Smooth muscle cell (in vitro differentiated cells): Measurements from ENCODE around the gene BLVRA. TPM values are rescaled to one million over a fixed set of nuclear protein-coding genes. Genes with fewer than 3 reads are reported as not detected.
"Not testable (repeated sequence)": the region's sequence is repeated elsewhere in the genome, so short reads cannot be mapped to it uniquely, and the experiment has no call there.

Source experiments
- DNase-seq: peaks from one replicate; lab custom pipeline; 2025; ENCODE audit not compliant: unreplicated experiment; lab: John Stamatoyannopoulos, UW
- H2AFZ ChIP-seq: fragments of 200-600 bp; sonication (generic); 2 replicates; pipeline ENCODE4 v1.6.0; 2016; ENCODE audit warnings: antibody characterized with exemption, low read depth, mild to moderate bottlenecking
- H3F3A ChIP-seq: fragments of 200-600 bp; sonication (generic); 2 replicates; pipeline ENCODE4 v1.6.0; 2017; ENCODE audit warnings: antibody characterized with exemption, low read depth
- H3K27ac ChIP-seq: fragments of 200-600 bp; sonication (generic); 2 replicates; pipeline ENCODE4 v1.5.1; 2016; ENCODE audit warnings: low read depth, mild to moderate bottlenecking
- H3K27me3 ChIP-seq: fragments of 200-600 bp; sonication (generic); 2 replicates; pipeline ENCODE4 v1.6.1; 2016; ENCODE audit warnings: low read depth, mild to moderate bottlenecking
- H3K36me3 ChIP-seq: fragments of 200-600 bp; sonication (generic); 2 replicates; pipeline ENCODE4 v1.5.1; 2016; ENCODE audit warnings: low read depth
- H3K4me1 ChIP-seq: fragments of 200-600 bp; sonication (generic); 2 replicates; pipeline ENCODE4 v1.5.1; 2016; ENCODE audit warnings: low read depth
- H3K4me2 ChIP-seq: fragments of 200-600 bp; sonication (generic); 2 replicates; pipeline ENCODE4 v1.6.0; 2016; ENCODE audit warnings: mild to moderate bottlenecking
- H3K4me3 ChIP-seq: fragments of 200-600 bp; sonication (generic); 2 replicates; pipeline ENCODE4 v1.5.1; 2016; ENCODE audit warnings: mild to moderate bottlenecking
- H3K79me2 ChIP-seq: fragments of 200-600 bp; sonication (generic); 2 replicates; pipeline ENCODE4 v1.6.0; 2016; ENCODE audit warnings: low read depth, mild to moderate bottlenecking
- H3K9ac ChIP-seq: fragments of 200-600 bp; sonication (generic); 2 replicates; pipeline ENCODE4 v1.6.0; 2016; ENCODE audit warnings: low read depth
- H3K9me3 ChIP-seq: fragments of 200-600 bp; sonication (generic); replicated peaks from 2 replicates; pipeline ENCODE4 v1.5.1; 2016; ENCODE audit warnings: low read depth
- H4K20me1 ChIP-seq: fragments of 200-600 bp; sonication (generic); 2 replicates; pipeline ENCODE4 v1.6.0; 2016; ENCODE audit warnings: low read depth
- WGBS: methylation state at CpG from one replicate; pipeline ENCODE4 v1.1.7; 2016; ENCODE audit warnings: low lambda C conversion rate; 5-methylcytosine and 5-hydroxymethylcytosine counted together
- polyA plus RNA-seq: library from polyadenylated mRNA; unstranded; fragments of >200 nt; fragmentation: Nextera tagmentation; extraction: Ambion mirVana; gene quantifications from 2 replicates; pipeline ENCODE4 v1.2.1, GENCODE V29; 2016
- total RNA-seq: library from RNA; depleted of rRNA; stranded (reverse); fragments of >200 nt; gene quantifications from 2 replicates; pipeline ENCODE4 v1.2.3, GENCODE V29; 2014
- TF ChIP-seq, protein P1 (sequence below): fragments of 200-600 bp; sonication (generic); IDR thresholded peaks from 2 replicates; pipeline ENCODE4 v1.5.1; 2017; ENCODE audit warnings: borderline replicate concordance, mild to moderate bottlenecking, antibody characterized with exemption; ENCODE audit not compliant: insufficient read depth, poor library complexity, severe bottlenecking

BLVRA gene, protein sequence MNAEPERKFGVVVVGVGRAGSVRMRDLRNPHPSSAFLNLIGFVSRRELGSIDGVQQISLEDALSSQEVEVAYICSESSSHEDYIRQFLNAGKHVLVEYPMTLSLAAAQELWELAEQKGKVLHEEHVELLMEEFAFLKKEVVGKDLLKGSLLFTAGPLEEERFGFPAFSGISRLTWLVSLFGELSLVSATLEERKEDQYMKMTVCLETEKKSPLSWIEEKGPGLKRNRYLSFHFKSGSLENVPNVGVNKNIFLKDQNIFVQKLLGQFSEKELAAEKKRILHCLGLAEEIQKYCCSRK
- total RNA-seq (24.6 and 30.6 TPM in 2 replicates), polyA plus RNA-seq (54.8 and 65.4 TPM in 2 replicates)

DNA sequence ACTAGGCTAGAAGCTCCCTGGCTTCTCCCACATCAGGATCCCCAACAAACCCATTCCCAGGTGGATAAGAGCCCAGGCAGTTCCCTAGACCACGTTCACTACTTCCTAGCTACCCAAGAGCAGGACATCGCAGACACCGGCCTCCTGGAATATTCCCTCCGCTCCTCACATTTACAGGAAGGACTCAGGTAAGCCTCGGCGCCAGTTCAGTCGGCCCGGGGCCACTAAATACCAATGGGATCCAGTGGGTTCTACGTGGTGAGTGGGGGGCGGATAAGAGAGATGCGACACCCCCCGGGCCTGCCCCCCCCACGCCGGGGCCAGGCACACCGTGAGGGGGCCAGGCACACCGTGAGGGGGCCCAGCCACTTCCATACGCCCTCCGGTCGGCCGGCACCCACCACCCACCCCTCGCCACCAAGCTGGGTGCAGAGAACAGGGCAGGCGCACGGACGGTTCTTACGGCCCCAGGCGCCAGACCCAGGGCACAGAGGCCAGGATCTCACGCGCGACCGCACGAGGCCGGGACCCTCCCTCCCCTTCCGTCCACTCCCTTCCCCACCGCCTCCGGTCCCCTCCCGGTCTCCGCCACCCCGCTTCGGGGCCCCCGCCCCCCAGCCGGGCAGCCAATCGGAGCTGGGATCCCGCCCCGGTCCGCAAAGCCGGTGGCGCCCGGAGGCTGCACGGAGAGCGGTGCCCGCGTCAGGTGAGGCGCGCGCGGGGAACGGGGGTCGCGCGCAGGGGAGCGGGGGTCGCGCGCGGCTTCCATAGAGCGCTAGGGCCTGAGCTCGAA is at the start of gene BLVRA:
TSS of gene BLVRA (plus strand) at position 652 of the 793 bp plus-strand sequence. CDS start 12,479 bp downstream, outside the sequence.
- peak within 1 kb of the TSS; percentile 64 for H2AFZ ChIP-seq
- peak within 1 kb of the TSS; percentile 86 for H3K4me3 ChIP-seq
- no peak within 1 kb of the TSS for H3K27ac ChIP-seq
- TF ChIP-seq, protein P1, sequence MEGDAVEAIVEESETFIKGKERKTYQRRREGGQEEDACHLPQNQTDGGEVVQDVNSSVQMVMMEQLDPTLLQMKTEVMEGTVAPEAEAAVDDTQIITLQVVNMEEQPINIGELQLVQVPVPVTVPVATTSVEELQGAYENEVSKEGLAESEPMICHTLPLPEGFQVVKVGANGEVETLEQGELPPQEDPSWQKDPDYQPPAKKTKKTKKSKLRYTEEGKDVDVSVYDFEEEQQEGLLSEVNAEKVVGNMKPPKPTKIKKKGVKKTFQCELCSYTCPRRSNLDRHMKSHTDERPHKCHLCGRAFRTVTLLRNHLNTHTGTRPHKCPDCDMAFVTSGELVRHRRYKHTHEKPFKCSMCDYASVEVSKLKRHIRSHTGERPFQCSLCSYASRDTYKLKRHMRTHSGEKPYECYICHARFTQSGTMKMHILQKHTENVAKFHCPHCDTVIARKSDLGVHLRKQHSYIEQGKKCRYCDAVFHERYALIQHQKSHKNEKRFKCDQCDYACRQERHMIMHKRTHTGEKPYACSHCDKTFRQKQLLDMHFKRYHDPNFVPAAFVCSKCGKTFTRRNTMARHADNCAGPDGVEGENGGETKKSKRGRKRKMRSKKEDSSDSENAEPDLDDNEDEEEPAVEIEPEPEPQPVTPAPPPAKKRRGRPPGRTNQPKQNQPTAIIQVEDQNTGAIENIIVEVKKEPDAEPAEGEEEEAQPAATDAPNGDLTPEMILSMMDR = no peak
- no peaks in the 10 kb centered on the region for H4K20me1 ChIP-seq
- H3K9ac ChIP-seq = peak within 1 kb of the TSS; percentile 64
- H3K4me1 ChIP-seq = peaks cover 6% of the 10 kb centered on the region
- peaks cover 11% of the 10 kb centered on the region for H3F3A ChIP-seq
- no peaks in the 10 kb centered on the region for H3K9me3 ChIP-seq
- peaks cover 4% of the 10 kb centered on the region for H3K79me2 ChIP-seq
- peak; percentile 31 for DNase-seq
- H3K36me3 ChIP-seq = no peaks in the 10 kb centered on the region
- 7% methylated on average over 24 of the region's 67 CpGs for WGBS
- H3K27me3 ChIP-seq = peaks cover 3% of the 10 kb centered on the region
- H3K4me2 ChIP-seq = peak within 1 kb of the TSS; percentile 86

DNA sequence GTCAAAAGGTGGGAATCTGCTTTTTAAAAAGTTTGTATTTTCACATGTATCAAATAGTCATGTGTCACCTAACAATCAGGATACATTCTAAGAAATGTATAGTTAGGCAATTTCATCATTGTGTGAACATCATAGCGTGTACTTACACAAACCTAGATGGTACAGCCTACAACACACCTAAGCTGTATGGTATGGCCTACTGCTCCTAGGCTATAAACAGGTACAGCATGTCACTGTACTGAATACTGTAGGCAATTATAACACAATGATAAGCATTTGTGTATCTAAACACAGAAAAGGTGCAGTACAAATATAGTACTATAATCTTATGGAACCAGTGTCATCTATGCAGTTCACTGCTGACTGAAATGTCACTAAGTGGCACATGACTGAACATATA is 47.0 kb upstream of the BLVRA start:
- Histone ChIP-seq H3K4me3 (no peak overlapping the region), H3K79me2 (peaks cover 73% of the 10 kb centered on the region)
- WGBS = 89% methylated on average over 1 of the region's 1 CpG

DNA sequence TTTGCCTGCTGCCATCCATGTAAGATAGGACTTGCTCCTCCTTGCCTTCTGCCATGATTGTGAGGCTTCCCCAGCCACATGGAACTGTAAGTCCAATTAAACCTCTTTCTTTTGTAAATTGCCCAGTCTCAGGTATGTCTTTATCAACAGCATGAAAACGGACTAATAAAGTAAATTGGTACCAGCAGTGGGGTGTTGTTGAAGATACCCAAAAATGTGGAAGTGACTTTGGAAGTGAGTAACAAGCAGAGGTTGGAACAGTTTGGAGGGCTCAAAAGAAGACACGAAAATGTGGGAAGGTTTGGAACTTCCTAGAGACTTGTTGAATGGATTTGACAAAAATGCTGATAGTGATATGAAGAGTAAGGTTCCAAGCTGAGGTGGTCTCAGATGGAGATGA is 42.5 kb upstream of the BLVRA start:
- H3K27ac ChIP-seq, H3K4me3 ChIP-seq, H3K27me3 ChIP-seq, H3K4me1 ChIP-seq, DNase-seq, H3F3A ChIP-seq, H3K9me3 ChIP-seq, H3K36me3 ChIP-seq, H2AFZ ChIP-seq, H3K4me2 ChIP-seq, H3K9ac ChIP-seq: not testable (repeated sequence)
- peaks cover 56% of the 10 kb centered on the region for H4K20me1 ChIP-seq
- 100% methylated on average over 2 of the region's 2 CpGs for WGBS
- H3K79me2 ChIP-seq = peaks cover 82% of the 10 kb centered on the region

More for the DNA sequence above, 47.0 kb upstream of the BLVRA start:
- Histone ChIP-seq H3F3A (no peaks in the 10 kb centered on the region), H2AFZ (no peak overlapping the region), H3K27me3 (no peaks in the 10 kb centered on the region), H3K36me3 (no peaks in the 10 kb centered on the region), H3K9ac (no peak overlapping the region), H3K4me2 (no peak overlapping the region), H3K9me3 (no peaks in the 10 kb centered on the region), H3K27ac (no peak overlapping the region), H3K4me1 (no peaks in the 10 kb centered on the region), H4K20me1 (peaks cover 38% of the 10 kb centered on the region)
- TF ChIP-seq, protein P1 = no peak
- DNase-seq = no peak

DNA sequence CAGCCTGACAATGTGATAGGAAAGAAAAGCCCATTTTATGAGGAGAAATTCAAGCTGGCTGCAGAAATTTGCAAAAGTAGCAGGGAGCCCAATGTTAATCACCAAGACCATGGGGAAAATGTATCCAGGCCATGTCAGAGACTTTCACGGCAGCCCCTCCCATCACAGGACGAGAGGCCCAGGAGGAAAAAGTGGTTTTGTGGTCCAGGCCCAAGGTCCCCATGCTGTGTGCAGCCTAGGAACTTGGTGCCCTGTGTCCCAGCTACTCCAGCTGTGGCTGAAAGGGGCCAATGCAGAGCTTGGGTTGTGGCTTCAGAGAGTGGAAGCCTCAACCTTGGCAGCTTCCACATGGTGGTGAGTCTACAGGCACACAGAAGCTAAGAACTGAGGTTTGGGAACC is 41.9 kb upstream of the BLVRA start:
- no peak overlapping the region for H3K4me3 ChIP-seq
- no peaks in the 10 kb centered on the region for H3K36me3 ChIP-seq
- H4K20me1 ChIP-seq = peaks cover 59% of the 10 kb centered on the region
- no peak overlapping the region for H3K4me2 ChIP-seq
- H3F3A ChIP-seq = no peaks in the 10 kb centered on the region
- H3K27me3 ChIP-seq = no peaks in the 10 kb centered on the region
- H3K9ac ChIP-seq = no peak overlapping the region
- H3K9me3 ChIP-seq = no peaks in the 10 kb centered on the region
- DNase-seq = no peak
- peaks cover 77% of the 10 kb centered on the region for H3K79me2 ChIP-seq
- TF ChIP-seq, protein P1 = no peak
- H3K27ac ChIP-seq = no peak overlapping the region
- WGBS = 94% methylated on average over 2 of the region's 2 CpGs
- no peak overlapping the region for H2AFZ ChIP-seq
- no peaks in the 10 kb centered on the region for H3K4me1 ChIP-seq
